ENCODE results near the gene CTH. TPM values are rescaled to one million over a fixed set of nuclear protein-coding genes. Genes with fewer than 3 reads are reported as not detected.

CTH gene
- total and polyA plus RNA-seq, 12 donors = 0.97 to 65.0 (median 5.4) TPM

- Histone ChIP-seq H3K36me3 (replicated peaks in 1 of 2) (peaks cover 0 to 8% of the 10 kb centered on the region in 2 donors), H3K4me1 (replicated peaks in 1 of 2) (no peaks in the 10 kb centered on the region), H3K4me3 (no peak overlapping the region), H3K27ac (no peak overlapping the region), H3K27me3 (no peaks in the 10 kb centered on the region), H3K9me3 (replicated peaks in 1 of 3) (no peaks in the 10 kb centered on the region)
- no peak for TF ChIP-seq CTCF (IDR thresholded peaks at IDR 0.05)
- DNase-seq = no peak
- WGBS, 4 donors = 53 to 77% (median 63%) methylated on average over 2 of the region's 2 CpGs
- intact Hi-C loops (cut with DNase I) = no loop called here
Measured at GRCh38 chr1:70438529-70438928, 27.5 kb downstream of the CTH start.

GRCh38 chr1:70440642-70441391 lies 29.7 kb downstream of the CTH start:
- DNase-seq = no peak
- Histone ChIP-seq H3K9me3 (replicated peaks in 1 of 3) (no peaks in the 10 kb centered on the region), H3K4me1 (replicated peaks in 1 of 2) (no peaks in the 10 kb centered on the region), H3K27ac (peak overlapping the region in 1 of 5 donors; percentile 8), H3K27me3 (no peaks in the 10 kb centered on the region), H3K36me3 (replicated peaks in 1 of 2) (no peaks in the 10 kb centered on the region), H3K4me3 (no peak overlapping the region)
- WGBS, 4 donors = 90 to 98% (median 92%) methylated on average over 2 of the region's 2 CpGs
- no peak for TF ChIP-seq CTCF (IDR thresholded peaks at IDR 0.05)
- TF ChIP-seq POLR2A (IDR thresholded peaks at IDR 0.05) = no peak
- intact Hi-C loops (cut with DNase I) = no loop called here

GRCh38 chr1:70441392-70442035 lies 30.4 kb downstream of the CTH start:
- no peak for DNase-seq
- intact Hi-C loops (cut with DNase I) = no loop called here
- Histone ChIP-seq H3K4me3 (no peak overlapping the region), H3K27ac (peak overlapping the region in 1 of 5 donors; percentile 8), H3K27me3 (no peaks in the 10 kb centered on the region), H3K4me1 (replicated peaks in 1 of 2) (no peaks in the 10 kb centered on the region), H3K36me3 (replicated peaks in 1 of 2) (no peaks in the 10 kb centered on the region), H3K9me3 (replicated peaks in 1 of 3) (no peaks in the 10 kb centered on the region)
- no peak for TF ChIP-seq POLR2A (IDR thresholded peaks at IDR 0.05)
- TF ChIP-seq CTCF (IDR thresholded peaks at IDR 0.05) = no peak
- 76 to 81% (median 79%) methylated on average over 5 of the region's 5 CpGs for WGBS, 4 donors

GRCh38 chr1:70442490-70442889 lies 31.4 kb downstream of the CTH start:
- no peaks in the 10 kb centered on the region for H3K36me3 ChIP-seq (replicated peaks in 1 of 2)
- no peaks in the 10 kb centered on the region for H3K4me1 ChIP-seq (replicated peaks in 1 of 2)
- intact Hi-C loops (cut with DNase I) = no loop called here
- DNase-seq = no peak
- H3K27me3 ChIP-seq = no peaks in the 10 kb centered on the region
- H3K4me3 ChIP-seq = no peak overlapping the region
- TF ChIP-seq POLR2A (IDR thresholded peaks at IDR 0.05) (no peak), CTCF (IDR thresholded peaks at IDR 0.05) (no peak)
- no peak overlapping the region for H3K27ac ChIP-seq
- no peaks in the 10 kb centered on the region for H3K9me3 ChIP-seq (replicated peaks in 1 of 3)
- 61 to 83% (median 77%) methylated on average over 2 of the region's 2 CpGs for WGBS, 4 donors

All from adrenal gland (tissue), 12 donors.